Measurements from ENCODE around the gene NDC80. TPM values are rescaled to one million over a fixed set of nuclear protein-coding genes. Genes with fewer than 3 reads are reported as not detected.
"Not testable (repeated sequence)": the region's sequence is repeated elsewhere in the genome, so short reads cannot be mapped to it uniquely, and the experiment has no call there.

NDC80 gene
- total RNA-seq = 1.3 TPM

DNA sequence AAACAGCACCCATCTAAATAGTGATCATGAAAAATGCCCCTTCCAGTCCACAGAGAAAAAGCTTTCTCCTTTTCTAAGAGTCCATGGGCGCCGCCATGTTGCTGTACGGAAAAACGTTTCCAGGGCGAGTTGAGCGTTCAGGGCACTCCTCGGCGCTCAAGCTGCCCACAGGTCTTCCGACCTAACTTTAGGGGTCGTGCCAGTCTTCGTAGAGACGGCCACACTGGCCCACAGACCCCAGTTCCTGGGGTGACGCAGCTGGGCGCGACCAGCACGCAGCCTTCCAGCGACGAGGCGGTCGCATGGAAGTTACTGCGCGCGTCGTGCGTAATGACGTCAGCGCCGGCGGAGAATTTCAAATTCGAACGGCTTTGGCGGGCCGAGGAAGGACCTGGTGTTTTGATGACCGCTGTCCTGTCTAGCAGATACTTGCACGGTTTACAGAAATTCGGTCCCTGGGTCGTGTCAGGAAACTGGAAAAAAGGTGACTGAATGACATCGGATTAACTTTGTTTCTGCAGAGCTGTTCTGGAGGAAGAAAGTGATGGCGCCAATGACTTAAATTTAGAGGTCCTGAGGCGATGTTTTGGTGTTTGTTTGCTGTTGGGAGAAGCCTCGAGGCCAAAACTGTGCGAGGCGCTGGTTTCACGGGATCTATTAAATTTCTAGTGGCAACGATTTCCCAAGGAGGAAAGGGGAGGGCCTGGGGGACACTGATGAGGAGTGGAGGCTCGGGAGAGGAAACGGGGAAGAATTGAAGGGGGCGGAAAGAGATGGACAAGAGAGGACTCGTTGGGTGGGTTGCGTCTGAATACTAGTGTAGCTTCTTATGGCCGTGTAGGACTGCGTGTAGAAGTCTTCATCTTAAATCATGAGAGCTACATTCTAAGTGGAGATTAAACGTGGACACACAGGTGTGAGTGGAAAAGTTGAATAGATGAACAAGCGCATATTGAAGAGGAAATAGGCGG is at the start of gene NDC80, which contains the start of gene METTL4:
TSS of gene NDC80 (plus strand) at position 358 of the 971 bp plus-strand sequence. CDS start 1,429 bp downstream, outside the sequence.
TSS of gene METTL4 (minus strand) at position 306 of the 971 bp plus-strand sequence. CDS start 4,289 bp downstream, outside the sequence.
- intact Hi-C loops (cut with DNase I) = loop anchor here (5.0 kb wide), 1 partner anchor 86 kb away; the partner anchor contains the start of gene SMCHD1
- DNase-seq (ENCODE audit: low spot score) (peak; percentile 91), ATAC-seq (peak; percentile 97)

DNA sequence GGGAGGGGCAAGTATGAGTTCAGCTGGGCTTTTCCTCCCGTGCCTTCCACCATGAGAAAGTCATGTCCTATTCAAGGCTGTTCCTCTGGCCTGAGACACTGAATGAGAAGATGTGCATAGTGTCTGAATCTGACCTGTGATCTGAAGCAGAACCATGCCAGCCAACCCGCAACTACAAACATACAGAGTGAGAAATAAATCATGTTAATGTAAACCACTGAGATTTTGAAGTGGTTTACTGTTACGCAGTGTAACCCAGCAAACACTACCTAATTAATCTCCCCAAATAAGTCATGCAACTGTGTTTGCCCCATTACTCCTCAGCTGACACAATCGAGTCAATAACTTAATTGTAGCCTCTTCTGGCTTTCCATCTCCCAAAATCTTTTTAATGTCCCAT is 49.2 kb upstream of the NDC80 start:
- DNase-seq (ENCODE audit: low spot score) (no peak), ATAC-seq (no peak)
- intact Hi-C loops (cut with DNase I) = loop anchor here (1.0 kb wide), 1 partner anchor 25 kb away; no protein-coding TSS in a partner anchor

DNA sequence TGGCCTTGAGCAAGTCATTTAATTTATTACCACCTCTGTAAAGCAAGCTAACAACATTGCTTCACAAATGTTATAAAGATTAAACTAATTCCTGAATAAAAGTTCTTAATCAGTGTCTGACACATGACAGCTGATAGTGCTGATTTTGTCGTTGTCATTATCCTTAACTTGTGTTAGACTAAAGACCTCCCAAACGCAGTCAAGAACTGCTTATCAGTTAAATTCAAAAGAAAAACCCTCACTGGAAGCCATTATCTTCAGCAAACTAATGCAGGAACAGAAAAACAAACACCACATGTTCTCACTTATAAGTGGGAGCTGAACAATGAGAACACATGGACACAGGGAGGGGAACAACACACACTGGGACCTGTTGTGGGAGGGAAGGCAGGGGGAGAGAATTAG is 46.6 kb upstream of the NDC80 start:
- DNase-seq (ENCODE audit: low spot score); intact Hi-C loops (cut with DNase I); ATAC-seq: not testable (repeated sequence)

DNA sequence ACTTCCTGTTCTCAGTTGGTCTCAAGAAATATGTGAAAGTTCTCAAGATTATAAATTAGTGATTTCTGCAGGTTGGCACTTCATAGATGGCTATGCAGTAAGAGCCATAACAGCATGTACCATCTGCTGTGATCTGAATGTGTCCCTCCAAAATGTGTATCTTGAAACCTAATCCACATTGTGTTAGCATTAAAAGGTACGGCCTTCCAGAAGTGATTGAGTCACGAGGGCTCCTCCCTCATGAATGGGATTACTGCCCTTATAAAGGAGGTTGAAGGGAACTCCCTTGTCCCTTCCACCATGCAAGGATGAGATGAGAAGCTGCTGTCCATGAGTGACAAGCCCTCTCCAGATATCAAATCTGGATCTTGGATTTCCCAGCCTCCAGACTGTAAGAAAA is 45.0 kb upstream of the NDC80 start:
- intact Hi-C loops (cut with DNase I) = no loop called here
- no peak for ATAC-seq
- no peak for DNase-seq (ENCODE audit: low spot score)

DNA sequence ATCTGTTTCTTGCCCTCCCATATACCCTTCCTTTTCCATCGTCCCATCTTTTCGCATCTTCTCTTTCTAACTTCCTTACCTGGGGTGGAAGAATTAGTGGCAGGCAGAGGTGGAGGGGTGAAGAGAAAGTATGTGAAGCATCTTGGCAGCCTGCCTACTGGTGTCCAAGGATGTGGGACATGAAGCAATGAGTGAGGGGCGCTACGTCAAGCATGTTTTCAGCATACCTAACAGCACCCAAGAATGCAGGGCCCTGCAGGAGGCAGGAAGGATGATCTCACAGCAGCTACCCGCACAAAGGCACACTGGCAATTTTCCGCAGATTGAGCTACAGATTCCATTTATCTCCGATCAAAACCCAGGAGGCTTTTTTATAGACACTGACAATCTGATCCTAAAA is 42.2 kb upstream of the NDC80 start:
- intact Hi-C loops (cut with DNase I) = no loop called here
- no peak for DNase-seq (ENCODE audit: low spot score)
- ATAC-seq = no peak

DNA sequence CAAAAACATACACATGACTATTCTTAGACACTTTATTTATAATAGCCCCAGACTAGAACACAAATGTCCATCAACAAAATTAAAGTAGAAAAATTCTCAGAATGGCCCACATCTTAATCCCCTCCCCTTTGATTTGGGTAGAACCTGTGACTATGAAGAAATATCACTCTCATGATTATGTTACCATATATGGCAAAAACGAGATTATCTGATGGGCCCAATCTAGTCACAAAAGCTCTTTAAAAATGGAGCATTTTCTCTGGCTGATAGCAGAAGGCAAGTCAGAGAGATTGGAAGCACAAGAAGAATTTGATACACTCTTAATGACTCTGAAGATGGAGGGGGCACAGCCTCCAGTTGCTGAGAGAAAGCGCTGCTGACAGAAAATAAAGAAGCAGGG is 39.6 kb upstream of the NDC80 start:
- DNase-seq (ENCODE audit: low spot score) = no peak
- intact Hi-C loops (cut with DNase I) = no loop called here
- no peak for ATAC-seq

DNA sequence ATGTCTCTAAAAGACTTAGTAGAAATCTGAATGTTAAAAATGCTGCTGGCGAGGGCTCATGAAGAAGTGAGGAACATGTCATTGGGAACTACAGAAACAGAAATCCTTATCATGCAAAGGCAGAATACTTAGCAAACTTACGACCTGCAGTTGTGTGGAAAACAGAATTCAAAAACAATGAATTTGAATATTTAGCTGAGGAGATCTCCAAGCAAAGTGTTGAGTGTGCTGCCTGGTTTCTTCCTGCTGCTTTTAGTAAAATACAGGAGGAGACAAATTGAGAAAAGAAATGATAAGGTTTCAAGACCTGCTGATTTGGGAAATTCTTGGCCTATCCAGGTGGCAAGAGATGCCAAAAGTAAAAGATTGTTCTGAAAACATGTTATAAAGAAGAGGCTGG is 38.6 kb upstream of the NDC80 start:
- ATAC-seq (no peak), DNase-seq (ENCODE audit: low spot score) (no peak)
- intact Hi-C loops (cut with DNase I) = no loop called here

DNA sequence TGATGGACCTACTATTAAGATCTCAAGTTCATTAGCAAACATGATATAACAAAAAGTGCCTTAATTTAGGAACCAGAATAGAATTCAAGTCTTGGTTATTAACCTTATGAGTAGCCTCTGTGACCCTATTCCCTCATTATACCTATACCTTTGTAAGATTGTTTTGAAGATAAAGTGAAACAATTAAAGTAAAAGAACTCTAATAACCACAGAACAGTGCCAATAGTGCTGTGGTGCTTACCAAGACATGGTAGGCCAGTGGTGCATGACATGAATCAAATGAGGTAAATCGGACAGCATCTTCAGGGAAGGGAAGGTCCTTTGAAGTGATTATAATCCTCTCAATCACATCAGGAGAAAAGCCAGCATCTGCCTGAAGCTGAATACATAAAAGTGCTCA is 36.5 kb upstream of the NDC80 start:
- ATAC-seq = no peak
- no peak for DNase-seq (ENCODE audit: low spot score)
- intact Hi-C loops (cut with DNase I) = no loop called here

DNA sequence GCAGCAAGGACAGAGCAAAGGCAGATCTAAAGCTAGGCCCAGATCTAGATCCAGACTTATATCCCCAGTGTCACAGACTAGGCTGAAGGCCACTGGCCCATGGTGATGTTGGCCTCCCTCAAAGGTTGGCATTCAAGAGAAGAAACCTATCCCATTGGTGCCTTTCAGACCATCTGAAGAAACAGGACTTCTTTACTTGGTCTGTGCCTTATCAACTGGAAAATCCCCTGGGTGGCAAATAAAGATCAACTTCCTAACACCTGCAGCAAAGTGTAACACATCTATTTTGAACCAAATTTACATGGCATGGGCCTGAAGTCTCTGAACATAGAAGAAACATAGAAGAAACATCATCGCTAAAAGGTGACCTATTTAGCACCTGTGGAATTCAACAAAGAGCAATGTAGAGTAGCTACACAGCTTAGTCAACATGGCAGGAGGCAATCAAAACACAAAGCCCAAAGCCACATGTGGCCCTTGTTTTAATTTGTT is 35.9 kb upstream of the NDC80 start:
- ATAC-seq = no peak
- no peak for DNase-seq (ENCODE audit: low spot score)
- intact Hi-C loops (cut with DNase I) = no loop called here

DNA sequence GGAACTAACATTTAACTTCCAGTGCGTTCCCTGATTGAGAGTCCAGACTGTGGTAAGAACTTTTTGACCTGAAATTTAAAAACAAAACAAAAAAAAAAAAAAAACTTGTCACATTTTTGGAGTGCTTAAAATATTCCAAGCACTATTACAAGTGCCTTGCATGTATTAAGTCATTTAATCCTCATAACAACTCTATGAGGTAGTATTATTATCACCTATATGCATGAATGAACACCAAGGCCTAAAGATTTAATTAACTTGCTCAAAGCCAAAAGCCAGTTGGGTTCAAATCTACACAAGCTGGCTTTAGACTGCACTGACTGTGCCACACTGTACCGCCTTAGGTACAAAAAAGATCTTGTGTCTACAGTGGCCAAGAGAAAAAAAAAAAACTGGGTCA is 35.3 kb upstream of the NDC80 start:
- DNase-seq (ENCODE audit: low spot score) (no peak), ATAC-seq (no peak)
- intact Hi-C loops (cut with DNase I) = no loop called here

DNA sequence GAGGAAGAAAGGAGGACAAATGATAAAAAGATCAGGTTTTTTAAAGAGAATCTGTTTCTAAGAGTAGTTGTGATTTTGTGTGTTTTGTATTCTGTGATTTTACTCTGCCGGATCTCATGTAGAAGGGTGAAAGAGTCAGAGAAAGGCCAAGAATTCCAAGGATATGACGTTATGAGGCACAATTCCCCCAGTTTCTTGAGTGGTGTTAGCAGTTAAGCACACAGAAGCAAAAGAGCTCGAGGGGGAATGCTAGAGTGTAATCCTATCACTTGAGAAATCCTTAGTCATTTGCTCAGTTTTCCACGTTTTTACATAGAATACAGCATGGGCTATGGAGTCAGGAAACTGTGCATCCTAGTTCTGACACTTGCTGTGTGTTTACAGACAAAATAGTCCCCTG is 34.9 kb upstream of the NDC80 start:
- intact Hi-C loops (cut with DNase I) = no loop called here
- ATAC-seq (peak; percentile 84), DNase-seq (ENCODE audit: low spot score) (no peak)

DNA sequence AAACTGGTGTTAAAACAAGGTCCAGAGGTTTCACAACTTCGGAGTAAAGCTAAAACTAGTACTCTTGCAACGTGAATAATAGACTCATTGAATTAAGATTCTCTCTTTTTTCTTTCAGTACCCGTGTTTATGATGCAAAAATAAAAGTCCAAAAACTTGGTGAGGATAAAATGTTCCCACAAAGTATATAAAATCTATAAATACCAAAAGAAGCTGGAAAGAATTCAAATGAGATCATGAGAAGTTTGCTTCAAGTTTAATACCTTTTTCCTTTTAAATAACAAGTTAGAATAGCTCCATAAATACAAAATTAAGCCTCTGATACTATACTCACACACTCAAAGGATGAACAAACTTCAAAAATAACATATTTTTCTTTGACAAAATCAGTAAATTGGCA is 34.1 kb upstream of the NDC80 start:
- intact Hi-C loops (cut with DNase I) = no loop called here

DNA sequence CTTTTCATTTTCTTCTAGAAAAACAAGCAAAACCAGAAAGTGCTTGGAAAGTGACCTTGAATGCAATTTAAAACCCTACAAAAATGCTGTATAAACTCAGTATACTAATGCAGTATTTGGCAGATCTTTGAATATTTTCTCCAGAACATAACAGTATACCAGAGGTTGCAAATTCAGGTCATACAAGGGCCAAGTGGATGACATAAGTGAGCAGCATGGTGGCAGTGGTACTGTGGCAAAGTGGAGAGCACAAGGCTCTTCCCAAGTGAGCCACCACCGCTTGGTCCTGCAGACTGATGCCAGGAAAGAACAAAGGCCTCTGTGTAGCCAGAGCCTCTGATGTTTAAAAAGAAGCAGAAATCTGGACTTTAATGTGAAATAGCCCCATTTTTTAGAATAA is 33.1 kb upstream of the NDC80 start:
- ATAC-seq (peak; percentile 77), DNase-seq (ENCODE audit: low spot score) (no peak)
- intact Hi-C loops (cut with DNase I) = no loop called here

More for the DNA sequence above, 34.1 kb upstream of the NDC80 start:
- DNase-seq (ENCODE audit: low spot score) = no peak
- ATAC-seq = no peak

DNA sequence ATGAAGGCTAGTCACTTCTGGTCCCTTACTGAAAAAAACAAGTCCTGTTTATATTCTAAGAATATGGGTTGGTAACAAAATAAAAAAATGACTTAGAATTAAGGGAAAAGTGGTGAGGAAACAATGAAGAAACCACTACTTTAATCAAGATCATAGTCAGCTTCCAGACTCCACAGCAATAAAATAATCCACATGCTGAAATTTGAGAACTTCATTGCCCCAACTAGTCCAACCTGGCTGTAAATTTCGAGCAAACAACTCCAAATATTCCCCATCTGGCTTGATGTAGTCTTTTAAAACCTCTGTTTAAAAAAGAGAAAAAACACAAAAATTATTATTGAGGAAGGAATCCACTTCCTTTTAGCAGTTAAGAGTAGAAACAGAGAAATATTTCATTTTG is 32.5 kb upstream of the NDC80 start:
- intact Hi-C loops (cut with DNase I) = no loop called here
- ATAC-seq (peak; percentile 54), DNase-seq (ENCODE audit: low spot score) (no peak)

DNA sequence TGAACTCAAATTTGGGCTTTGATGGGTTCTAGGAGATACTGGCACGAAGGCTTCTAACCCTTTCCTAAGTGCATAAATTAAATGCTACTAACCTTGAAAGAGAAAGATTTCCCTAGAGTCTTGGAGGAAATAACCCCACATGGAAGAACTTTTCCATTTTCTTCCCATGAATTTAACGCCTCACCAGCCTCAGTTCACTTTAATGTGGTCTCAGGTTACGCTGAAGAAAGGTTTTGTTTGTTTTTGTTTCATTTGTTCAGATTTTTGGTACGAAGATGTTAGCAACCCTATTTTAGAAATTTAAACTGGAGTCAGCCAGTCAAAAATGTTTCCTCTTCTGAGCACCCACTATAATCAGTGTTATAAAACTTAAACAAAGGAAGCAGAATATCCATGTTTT is 30.8 kb upstream of the NDC80 start:
- DNase-seq (ENCODE audit: low spot score) (no peak), ATAC-seq (no peak)
- intact Hi-C loops (cut with DNase I) = no loop called here

DNA sequence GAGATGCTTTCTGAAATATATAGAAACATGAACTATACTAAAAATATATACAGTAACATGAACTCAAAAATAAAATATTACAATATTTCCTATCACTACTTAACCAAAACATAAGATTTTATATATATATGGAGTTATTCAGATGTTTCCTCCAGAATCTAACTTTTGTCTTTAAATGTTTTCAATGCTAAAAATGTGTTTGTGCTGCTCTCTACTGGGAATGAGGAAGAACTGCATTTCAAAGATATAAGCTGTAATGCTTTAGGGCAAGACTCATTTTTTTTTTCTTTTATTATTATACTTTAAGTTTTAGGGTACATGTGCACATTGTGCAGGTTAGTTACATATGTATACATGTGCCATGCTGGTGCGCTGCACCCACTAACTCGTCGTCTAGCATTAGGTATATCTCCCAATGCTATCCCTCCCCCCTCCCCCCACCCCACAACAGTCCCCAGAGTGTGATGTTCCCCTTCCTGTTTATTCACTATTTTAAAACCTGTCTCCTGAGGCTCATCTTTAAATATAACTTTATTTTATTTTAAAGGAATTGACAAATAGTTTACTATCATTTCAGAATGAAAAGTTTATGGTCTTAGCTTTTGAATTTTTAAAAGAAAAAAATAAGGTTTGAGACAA is 29.3 kb upstream of the NDC80 start:
- ATAC-seq; intact Hi-C loops (cut with DNase I); DNase-seq (ENCODE audit: low spot score): not testable (repeated sequence)

DNA sequence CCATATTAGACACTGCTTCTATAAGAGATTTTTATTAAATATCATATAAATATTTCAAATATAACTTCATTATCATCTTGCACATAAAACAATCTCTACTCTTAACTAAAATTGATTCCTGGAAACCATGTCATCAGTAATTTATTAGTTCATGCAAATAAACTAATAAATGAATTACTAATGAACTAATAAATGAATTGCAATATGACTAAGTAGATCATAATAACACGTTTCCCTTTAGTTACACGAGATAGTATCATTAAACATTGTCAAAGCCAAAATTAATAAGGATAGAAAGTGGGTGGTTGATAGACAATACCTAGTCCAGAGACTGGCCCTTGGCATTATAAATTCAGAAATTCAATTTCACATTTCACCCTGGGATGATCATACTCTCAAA is 26.2 kb upstream of the NDC80 start:
- ATAC-seq (no peak), DNase-seq (ENCODE audit: low spot score) (no peak)
- intact Hi-C loops (cut with DNase I) = no loop called here

DNA sequence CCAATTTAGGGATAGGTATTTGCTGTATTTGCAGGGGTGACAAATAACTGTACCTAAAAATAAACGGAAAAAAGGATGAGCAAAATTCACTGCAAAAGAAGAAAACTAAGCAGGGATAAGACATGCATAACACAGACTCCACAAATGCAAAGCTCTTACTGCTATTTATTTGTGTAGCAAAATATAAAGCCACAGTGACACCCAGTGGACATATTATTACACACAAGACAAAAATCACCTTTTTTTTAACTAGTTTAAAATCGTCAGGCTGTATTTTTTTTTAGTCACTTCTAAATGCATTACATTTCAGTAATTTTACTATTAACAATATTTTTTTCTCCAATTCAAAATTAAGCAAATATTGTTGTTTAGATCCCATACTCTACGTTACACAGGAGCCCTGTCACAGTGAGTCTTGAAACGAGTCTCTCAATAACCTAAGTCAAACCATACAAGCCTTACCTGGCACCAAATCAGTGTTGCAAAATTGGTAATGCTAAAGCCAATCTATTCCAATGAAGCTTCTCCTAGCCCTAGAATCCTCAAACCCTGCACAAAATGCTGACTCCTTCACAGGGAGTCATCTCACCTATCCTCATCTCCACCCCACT is 23.8 kb upstream of the NDC80 start:
- DNase-seq (ENCODE audit: low spot score) (no peak), ATAC-seq (peak; percentile 76)
- intact Hi-C loops (cut with DNase I) = loop anchor here (1.0 kb wide), 1 partner anchor 25 kb away; no protein-coding TSS in a partner anchor

DNA sequence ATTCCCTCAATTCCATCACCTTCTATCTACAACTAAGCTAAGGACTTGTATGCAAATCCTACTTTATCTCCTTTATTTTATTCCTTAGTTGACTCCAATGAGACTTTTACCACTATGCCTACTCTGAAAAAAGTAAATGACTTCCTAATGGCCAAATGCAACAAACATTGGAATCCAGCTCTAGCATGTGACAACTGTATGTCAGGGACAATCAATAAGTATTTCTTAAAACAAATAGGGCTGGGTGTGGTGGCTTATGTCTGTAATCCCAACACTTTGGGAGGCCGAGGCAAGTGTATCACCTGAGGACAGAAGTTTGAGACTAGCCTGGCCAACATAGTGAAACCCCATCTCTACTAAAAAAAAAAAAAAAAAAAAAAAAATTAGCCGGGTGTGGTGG is 21.9 kb upstream of the NDC80 start:
- intact Hi-C loops (cut with DNase I) = no loop called here
- ATAC-seq (no peak), DNase-seq (ENCODE audit: low spot score) (no peak)

Data from sciatic nerve (tissue), 2 donors.